Fibroblast of villous mesenchyme (primary cell): ENCODE data around the gene CHD1. TPM values are rescaled to one million over a fixed set of nuclear protein-coding genes. Genes with fewer than 3 reads are reported as not detected.

Experiments
- DNase-seq: peaks from one replicate; pipeline ENCODE4 v3.0.0-alpha.2; 2010; ENCODE audit warnings: low read depth
- H3K4me3 ChIP-seq: 2 replicates; pipeline ENCODE4 v1.5.1; 2011; ENCODE audit warnings: low read depth, mild to moderate bottlenecking, low read length
- CTCF ChIP-seq: IDR thresholded peaks from 2 replicates; pipeline ENCODE4 v1.5.1; 2012; ENCODE audit warnings: low read depth, mild to moderate bottlenecking, low read length; ENCODE audit not compliant: insufficient read depth
- total RNA-seq: library from RNA; depleted of rRNA; stranded (reverse); fragments of >200 nt; gene quantifications from 2 replicates; pipeline ENCODE4 v1.2.3, GENCODE V29; 2012

Gene CHD1
- total RNA-seq, 1 donor, result 50.1 TPM

GRCh38 chr5:98911280-98912040 is 17.3 kb downstream of the CHD1 start:
- TF ChIP-seq CTCF, result no peak
- no peak overlapping the region for H3K4me3 ChIP-seq
- DNase-seq, result no peak

- no peak for TF ChIP-seq CTCF
- no peak overlapping the region for H3K4me3 ChIP-seq
- no peak for DNase-seq
Measured at GRCh38 chr5:98909363-98909762, 19.4 kb downstream of the CHD1 start.

- DNase-seq, result no peak
- H3K4me3 ChIP-seq, result no peak overlapping the region
- TF ChIP-seq CTCF, result no peak
Measured at GRCh38 chr5:98907951-98908350, 20.9 kb downstream of the CHD1 start.

GRCh38 chr5:98906756-98907355 is 22.0 kb downstream of the CHD1 start:
- DNase-seq, result no peak
- TF ChIP-seq CTCF, result no peak
- H3K4me3 ChIP-seq, result no peak overlapping the region

GRCh38 chr5:98905857-98906688 is 22.7 kb downstream of the CHD1 start:
- peak; percentile 61 for TF ChIP-seq CTCF
- no peak overlapping the region for H3K4me3 ChIP-seq
- DNase-seq, result peak; percentile 64

GRCh38 chr5:98904780-98905179 is 24.0 kb downstream of the CHD1 start:
- no peak for TF ChIP-seq CTCF
- H3K4me3 ChIP-seq, result no peak overlapping the region
- DNase-seq, result no peak
